ENCODE measurements around the gene DNAJC4. TPM values are rescaled to one million over a fixed set of nuclear protein-coding genes. Genes with fewer than 3 reads are reported as not detected.

Gene DNAJC4
- total RNA-seq, 1 donor from 2014 or later = 17.6 TPM

GRCh38 chr11:64204080-64204440, 26.3 kb upstream of the DNAJC4 start:
- H3K4me3 ChIP-seq (ENCODE audit: low read depth, low read length) = no peak overlapping the region
- no peak for DNase-seq (ENCODE audit: low read depth)
- no peak for TF ChIP-seq CTCF (conservative IDR thresholded peaks at IDR 0.05; ENCODE audit: low read depth, low read length)

- H3K4me3 ChIP-seq (ENCODE audit: low read depth, low read length) = no peak overlapping the region
- DNase-seq (ENCODE audit: low read depth) = no peak
- peak; percentile 82 for TF ChIP-seq CTCF (conservative IDR thresholded peaks at IDR 0.05; ENCODE audit: low read depth, low read length)
Measured at GRCh38 chr11:64204464-64204989, 25.8 kb upstream of the DNAJC4 start.

DNA sequence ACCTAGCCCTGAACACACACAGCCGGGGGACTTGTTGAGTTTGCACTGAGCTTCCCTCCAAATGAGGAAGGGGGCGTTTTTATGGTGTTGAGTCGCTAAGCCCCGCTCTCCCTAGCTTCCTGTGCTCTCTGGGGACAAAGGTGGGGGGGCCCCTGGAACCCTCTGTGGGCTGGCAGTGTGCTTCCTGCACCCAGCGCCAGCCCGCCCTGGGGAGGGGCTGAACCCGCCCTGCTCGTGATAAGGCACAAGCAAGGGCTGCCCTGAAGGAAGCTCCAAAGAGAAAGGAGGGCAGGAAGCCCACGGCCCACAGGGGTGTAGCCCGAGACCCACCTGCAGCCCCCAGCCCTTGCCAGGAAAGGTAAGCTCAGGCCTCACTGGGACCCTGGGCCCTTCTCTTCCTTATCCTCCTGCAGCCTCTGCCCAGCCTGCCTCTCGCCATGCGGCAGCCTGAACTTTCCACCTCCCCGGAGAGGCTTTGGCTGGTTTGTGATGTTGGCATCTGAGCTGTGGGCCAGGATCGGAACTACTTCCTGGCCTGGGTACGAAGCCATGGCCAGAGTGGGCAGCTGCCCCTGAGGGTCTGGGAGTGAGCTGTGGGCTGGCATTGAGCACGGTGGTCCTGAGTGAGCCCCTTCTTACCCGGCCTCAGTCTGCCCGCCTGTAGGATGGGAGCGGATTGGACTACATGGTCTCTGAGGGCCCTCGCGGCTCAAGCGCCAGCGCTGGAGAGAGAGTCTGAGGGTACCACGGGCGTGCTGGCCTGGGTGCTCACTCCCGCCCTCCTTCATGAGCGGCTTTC, 23.7 kb upstream of the DNAJC4 start, which contains the start of gene FERMT3:
FERMT3 (plus strand) TSS at position 265 of the 799 bp plus-strand sequence. CDS start 644 bp downstream, outside the sequence.
- TF ChIP-seq CTCF (conservative IDR thresholded peaks at IDR 0.05; ENCODE audit: low read depth, low read length) = no peak
- no peak for DNase-seq (ENCODE audit: low read depth)
- no peak within 1 kb of the TSS for H3K4me3 ChIP-seq (ENCODE audit: low read depth, low read length)

DNA sequence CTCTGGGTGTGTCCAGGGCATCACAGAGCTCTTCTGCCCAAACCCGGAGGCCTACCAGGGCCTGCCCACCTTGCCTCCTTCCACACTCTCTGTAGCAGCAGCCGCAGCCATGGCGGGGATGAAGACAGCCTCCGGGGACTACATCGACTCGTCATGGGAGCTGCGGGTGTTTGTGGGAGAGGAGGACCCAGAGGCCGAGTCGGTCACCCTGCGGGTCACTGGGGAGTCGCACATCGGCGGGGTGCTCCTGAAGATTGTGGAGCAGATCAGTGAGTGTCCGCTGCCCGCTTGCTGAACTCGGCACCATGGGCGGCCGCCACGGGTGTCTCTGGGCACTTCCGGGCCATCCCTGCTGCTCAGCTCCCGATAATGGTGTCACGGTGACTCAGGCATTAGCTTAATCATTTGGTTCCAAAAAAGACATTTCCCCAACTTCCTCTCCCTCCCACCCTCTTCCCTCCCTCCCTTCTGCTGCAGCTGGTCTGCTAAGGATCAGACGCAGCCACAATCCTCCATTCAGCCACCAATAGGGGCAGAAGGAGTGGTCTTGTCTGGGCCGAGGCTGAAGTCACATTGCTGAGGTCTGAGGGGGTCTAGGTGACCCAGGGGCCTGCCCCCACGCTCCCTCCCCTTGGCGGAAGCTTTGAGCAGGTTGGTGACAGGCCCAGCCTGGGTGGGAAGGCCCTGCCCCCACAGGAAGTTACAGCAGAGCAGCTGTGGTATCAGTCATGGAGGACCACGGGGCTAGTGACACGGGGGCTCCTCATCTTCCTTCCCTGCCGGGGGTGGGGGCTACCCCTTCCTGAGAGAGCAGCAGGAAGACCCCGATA, 22.9 kb upstream of the DNAJC4 start:
- no peak overlapping the region for H3K4me3 ChIP-seq (ENCODE audit: low read depth, low read length)
- TF ChIP-seq CTCF (conservative IDR thresholded peaks at IDR 0.05; ENCODE audit: low read depth, low read length) = no peak
- DNase-seq (ENCODE audit: low read depth) = no peak

GRCh38 chr11:64208086-64208795, 22.1 kb upstream of the DNAJC4 start:
- TF ChIP-seq CTCF (conservative IDR thresholded peaks at IDR 0.05; ENCODE audit: low read depth, low read length) = no peak
- no peak overlapping the region for H3K4me3 ChIP-seq (ENCODE audit: low read depth, low read length)
- DNase-seq (ENCODE audit: low read depth) = no peak

DNA sequence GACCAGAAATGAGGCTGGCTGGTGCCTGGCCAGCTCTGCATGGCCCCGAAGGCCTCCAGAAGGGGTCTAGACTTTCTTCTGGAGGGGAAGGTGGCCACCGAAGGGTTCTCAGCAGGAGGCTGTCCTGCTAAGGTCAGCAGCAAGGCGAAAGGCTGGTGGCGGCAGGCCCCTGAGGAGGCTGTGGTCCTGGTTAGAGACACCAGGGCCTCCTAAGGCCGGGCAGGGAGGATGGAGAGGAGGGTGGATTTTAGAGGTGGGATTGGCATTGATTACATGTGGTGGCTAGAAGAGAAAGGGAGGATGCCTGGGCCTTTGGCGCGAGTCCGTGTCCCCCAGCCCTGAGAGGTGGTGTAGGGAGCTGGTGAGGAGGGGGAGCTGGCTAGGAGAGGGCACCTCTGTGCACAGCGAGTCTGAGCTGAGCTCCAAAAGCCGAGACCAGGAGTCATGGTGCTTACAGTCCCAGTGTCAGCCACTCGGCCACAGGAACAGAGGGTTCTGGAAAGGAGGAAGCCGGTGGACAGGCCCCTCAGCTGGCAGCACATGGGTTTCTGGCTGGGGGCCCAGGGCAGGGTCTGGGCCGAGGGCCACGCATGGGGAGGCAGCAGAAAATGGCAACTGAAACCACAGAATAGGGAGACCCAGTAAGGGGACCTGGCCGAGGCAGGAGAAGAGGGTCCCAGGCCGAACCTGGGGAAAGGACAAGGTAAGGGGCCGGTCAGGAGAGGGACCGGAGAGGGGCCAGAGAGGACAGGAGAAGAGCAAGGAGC, 21.4 kb upstream of the DNAJC4 start:
- no peak overlapping the region for H3K4me3 ChIP-seq (ENCODE audit: low read depth, low read length)
- no peak for TF ChIP-seq CTCF (conservative IDR thresholded peaks at IDR 0.05; ENCODE audit: low read depth, low read length)
- DNase-seq (ENCODE audit: low read depth) = no peak
